HG03108 (cell line): ENCODE measurements around the gene MYLK.

Experiments used
- ATAC-seq: cut with Tn5 transposase; IDR thresholded peaks from one replicate; pipeline ENCODE4 v1.9.1; 2021; ENCODE audit warnings: moderate library complexity; ENCODE audit not compliant: unreplicated experiment

Gene MYLK

DNA sequence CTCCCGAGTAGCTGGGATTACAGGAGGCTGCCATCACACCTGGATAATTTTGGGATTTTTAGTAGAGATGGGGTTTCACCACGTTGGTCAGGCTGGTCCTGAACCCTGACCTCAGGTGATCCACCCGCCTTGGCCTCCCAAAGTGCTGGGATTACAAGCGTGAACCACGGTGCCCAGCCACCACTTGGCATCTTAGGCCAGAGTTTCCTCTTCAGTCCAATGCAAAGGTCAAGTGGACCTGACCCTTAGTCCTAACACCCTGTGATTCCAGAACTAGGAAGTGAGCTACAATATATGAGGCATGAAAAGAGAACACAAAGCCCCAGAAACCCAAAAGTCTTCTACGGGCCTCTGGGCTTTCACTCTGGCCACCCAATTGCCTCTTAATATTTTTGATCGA lies 5.3 kb downstream of the MYLK start:
- ATAC-seq, result no peak

GRCh38 chr3:123877965-123878364 lies 6.2 kb downstream of the MYLK start:
- ATAC-seq, result no peak

GRCh38 chr3:123877466-123877865 lies 6.7 kb downstream of the MYLK start:
- ATAC-seq, result no peak

GRCh38 chr3:123876858-123877257 lies 7.3 kb downstream of the MYLK start:
- no peak for ATAC-seq

DNA sequence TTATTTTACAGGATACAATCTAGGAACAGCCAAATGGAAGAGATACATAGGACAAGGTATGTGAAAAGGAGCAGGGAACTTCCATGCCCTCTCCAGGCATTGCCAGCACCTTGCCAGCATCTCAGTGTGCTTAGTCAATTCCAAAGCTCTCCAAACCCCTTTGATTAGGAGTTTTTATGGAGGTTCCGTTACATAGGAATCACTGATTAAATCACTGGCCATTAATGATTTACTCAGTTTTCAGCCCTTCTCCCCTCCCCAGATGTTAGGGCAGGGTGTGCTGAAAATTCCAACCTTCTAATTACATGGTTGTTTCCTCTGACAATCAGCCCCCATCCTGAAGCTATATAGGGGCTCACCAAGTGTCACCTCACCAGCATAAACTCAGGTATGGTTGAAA lies 11.5 kb downstream of the MYLK start:
- ATAC-seq, result no peak

DNA sequence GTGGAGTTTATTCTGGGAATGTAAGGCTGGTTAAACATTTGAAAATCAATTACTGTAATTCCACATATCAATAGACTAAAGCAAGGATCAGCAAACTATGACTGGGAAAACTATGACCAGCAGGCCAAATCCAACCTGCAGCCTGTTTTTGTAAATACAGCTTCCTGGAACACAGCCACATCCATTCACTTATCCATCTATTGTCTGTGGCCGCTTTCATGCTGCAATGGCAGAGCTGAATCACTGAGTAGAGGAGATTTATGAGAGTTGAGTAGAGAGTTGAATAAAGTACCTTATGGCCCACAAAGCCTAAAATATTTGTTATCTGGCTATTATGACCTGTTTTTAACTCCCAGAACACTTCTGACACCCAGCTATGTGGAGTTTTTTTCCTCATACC lies 12.2 kb downstream of the MYLK start:
- ATAC-seq, result no peak

DNA sequence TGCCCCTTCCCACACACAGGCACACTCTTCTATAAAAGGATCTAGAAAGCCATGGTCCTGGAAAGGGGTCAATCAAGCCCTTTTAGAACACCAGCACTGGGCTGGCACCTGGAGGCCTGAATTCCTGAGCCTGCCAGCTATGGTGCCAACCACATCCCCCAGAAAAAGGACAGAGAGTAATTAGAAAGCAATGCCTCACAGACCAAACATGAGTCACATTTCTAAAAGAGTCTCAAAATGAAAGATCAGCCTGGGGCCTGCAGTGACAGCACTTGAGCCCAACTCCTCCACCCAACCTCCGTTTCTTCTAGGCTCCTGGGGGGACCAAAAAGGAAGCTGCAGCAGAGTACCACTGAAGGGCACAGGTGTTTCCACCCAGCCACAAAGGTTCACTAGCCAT lies 14.1 kb downstream of the MYLK start:
- ATAC-seq, result no peak

DNA sequence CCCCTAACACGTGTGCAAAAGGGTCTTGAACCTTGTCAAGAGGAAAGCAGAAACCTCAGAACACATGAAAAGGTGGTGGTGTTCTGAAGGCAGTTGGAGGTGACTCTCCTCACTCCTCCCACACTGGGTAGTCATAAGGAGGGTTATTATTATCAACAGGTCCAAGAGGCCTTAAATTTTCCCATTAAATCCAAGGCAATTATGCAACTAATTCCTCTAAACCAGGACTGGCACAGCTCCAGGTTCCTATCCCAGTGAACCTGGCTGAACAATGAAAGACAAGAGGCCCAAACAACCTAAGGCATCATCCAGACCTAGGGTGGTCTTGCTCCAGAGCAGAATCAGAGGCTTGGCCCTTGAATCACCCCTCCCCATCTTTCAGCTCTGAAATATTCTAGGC lies 15.0 kb downstream of the MYLK start:
- ATAC-seq, result no peak

DNA sequence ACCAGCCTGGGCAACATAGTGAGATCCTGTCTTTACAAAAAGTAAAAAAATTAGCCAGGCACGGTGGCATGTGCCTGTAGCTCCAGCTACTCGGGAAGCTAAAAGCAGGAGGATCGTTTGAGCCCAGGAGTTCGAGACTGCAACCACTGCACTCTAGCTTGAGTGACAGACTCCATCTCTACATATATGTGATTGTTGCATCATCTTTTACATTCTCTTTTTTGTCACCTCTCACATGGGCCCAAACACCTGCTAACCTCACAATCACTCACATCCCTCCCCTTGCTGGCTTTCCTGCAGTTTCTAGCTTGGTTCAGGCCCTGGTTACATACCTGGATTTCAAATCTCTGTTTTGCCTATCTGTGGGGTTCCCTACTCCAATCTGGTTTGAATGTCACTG lies 19.4 kb downstream of the MYLK start:
- no peak for ATAC-seq

GRCh38 chr3:123862152-123862551 lies 22.0 kb downstream of the MYLK start:
- no peak for ATAC-seq

DNA sequence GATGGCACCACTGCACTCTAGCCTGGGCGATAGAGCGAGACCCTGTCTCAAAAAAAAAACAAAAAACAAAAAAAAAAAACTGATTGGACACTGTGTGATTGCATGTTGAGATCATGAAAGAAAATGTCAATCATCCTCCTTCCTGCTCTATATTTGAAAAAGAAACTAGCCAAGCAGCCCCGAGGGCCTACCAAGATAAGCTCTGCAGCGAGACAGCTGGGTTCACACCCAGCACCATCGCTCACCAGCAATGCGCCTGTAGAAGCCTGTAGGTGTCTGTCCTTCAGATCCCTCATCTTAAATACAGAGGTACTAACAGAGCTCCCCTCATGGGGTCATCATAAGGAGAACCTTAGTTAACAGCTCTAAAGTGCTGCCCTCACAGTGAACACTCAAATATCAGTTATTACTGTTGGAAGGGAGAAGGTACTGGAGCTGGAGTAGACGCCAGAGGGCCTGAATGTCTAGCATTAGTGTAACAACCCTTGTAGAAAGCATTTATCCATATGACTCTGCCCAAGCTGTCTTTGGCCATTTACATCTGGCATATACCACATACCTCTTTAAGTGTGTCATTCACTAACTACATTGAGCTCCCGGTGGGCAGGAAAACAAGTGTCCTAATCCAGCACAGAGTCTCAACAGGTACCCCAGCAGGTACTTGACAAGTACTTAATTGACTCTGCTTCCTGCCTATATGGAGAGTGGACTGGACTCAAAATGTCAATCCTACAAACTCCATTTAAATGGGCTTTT lies 22.9 kb downstream of the MYLK start:
- ATAC-seq, result no peak

- ATAC-seq, result no peak
Observed at GRCh38 chr3:123859177-123859576, 25.0 kb downstream of the MYLK start.

DNA sequence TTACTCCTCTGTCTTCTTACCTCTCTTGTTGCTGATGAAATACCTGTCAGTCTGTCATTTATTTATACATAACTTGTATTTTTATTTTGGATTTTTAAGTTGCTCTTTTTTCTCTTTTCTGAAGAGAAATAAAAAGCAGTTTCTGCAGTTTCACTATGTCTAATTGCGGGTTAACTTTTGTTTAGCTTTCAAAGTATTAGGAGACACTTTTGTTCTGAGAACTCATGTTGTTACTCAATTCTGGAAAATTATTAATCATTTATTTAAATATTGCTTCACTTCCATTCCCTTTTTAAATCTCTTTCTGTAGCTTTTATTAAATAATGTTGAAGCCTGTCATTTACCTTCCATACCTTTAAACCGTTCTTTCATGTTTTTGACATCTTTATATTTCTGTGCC lies 29.2 kb downstream of the MYLK start:
- no peak for ATAC-seq

GRCh38 chr3:123853686-123854372 lies 30.3 kb downstream of the MYLK start:
- no peak for ATAC-seq

DNA sequence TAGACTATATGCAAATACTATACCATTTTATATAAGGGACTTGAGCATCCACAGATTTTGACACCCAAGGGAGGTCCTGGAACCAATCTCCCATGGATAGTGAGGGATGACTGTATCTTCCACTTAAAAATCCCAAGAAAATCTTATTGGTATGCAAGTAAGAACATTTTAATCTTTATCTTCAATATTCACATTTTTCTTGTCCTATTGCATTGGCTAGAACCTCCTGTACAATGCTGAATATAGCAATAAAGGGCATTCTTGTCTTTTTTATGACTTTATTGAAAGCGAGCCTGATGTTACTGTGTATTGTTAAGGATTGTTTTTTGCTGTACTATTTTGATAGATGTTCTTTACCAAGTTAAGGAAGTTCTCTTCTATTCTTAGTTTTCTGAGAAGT lies 36.9 kb downstream of the MYLK start:
- ATAC-seq, result no peak

DNA sequence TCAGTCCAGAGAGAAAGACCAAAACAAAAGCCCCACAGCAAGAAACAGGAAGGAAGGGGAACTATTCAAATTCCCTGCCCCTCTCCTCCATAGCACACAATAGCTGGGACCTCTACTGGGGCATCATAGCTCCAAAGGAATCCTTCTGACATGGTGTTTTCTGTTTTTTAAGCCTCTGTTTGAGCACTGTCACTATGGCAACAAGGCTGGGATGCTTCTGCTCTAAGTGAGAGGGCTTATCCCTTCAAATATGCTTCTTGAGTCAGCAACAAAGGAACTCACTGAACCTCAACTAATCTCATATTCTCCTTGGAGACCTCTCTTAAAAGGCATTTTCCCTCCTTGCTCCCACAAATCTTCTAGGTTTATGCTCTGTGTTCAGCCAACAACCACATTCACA lies 40.5 kb downstream of the MYLK start:
- no peak for ATAC-seq

DNA sequence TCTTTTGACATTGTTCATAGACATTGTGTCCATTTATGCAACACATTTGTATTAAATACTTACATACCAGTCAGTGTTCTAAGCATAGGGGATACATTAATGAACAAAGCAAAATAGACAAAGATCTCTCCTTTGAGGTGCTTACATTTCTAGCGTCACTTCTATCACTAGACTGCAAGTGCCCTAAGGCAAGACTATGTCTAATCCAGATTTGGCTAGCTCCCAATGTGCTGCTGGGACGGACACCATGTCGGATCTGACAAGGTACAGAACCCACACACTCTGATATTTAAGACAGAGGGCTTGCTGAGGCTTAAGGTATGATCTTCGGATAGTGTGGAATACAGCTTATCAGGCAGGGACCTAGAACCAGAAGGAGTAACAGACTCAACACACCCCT lies 41.4 kb downstream of the MYLK start:
- ATAC-seq, result no peak

DNA sequence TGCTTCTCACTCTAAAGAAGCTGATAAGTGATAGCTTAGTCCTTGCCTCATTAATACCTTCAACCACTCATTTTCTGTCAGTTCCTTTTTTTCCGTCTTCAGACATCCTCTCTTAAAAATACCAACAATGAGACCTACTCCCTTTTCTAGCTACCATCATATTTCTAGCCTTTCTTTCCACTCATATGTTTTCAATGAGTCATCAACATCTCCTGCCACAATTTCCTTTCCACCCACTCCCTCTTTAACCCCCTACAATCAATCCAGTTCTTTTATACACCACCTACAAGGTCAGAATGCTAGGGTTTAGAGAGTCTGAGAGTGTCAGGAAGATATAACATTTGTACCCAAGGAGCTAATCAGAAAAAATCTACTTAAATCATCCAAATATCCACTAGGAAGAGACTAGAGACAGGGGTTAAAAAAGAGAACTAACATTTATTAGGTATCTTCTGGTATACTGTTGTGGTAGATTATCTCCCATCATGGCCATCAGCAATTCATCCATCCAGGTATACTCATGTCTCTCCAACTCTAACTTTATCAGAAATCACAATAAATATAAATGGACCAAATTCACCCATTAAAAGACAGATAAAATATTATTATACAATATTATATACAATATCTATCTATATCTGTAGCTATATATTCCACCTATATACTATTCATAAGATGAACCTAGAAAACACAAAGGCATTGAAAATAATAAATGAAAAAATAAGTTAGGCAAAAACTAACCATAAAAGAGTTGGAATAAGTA lies 42.5 kb downstream of the MYLK start:
- no peak for ATAC-seq

DNA sequence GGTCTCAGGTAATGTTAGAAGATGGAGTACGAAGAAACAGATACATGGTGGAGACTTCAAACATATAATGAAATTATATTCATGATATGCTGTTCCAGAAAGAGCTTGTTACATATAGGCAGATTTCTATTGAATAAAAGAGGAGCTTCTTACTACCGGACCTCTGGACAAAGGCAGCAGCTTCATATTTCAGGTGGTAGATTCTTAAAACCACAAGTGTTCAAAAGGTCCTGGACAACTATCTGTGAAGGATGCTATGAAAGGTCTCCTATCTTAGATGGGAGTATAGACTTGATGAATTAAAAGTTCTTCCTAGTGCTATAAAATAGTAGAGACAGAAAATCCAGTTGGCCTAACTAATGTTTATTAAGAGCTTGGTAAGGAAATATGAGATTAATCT lies 43.2 kb downstream of the MYLK start:
- ATAC-seq, result no peak

- no peak for ATAC-seq
Observed at GRCh38 chr3:123837858-123838257, 46.3 kb downstream of the MYLK start.

- ATAC-seq, result no peak
Observed at GRCh38 chr3:123834631-123835030, 49.5 kb downstream of the MYLK start.

GRCh38 chr3:123833398-123833785 lies 50.7 kb downstream of the MYLK start:
- no peak for ATAC-seq
